ENCODE measurements around the gene UBXN10. TPM values are rescaled to one million over a fixed set of nuclear protein-coding genes. Genes with fewer than 3 reads are reported as not detected.

The UBXN10 gene
- total RNA-seq, 4 donors from 2014 or later = 0.32 to 2.1 (median 1.2) TPM

DNA sequence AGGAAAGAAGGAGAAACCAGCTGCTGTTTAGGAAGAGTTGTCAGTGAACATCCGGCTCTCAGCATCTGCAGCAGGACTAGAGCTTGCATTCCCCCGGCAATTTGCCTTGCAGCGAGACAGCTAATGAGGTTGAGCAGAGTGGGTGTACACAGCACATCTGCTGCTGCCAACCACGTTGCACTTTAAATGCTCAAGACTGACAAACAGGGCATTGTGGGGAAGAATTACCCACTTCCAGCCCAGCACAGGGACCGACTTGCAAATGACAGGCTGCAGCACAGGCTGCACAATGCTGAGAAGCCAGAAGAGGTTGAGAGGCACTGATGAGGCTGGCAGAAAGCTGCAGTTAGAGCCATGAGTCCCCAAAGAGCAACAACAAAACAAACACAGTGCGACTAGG, 48.0 kb downstream of the UBXN10 start:
- TF ChIP-seq, protein P1, sequence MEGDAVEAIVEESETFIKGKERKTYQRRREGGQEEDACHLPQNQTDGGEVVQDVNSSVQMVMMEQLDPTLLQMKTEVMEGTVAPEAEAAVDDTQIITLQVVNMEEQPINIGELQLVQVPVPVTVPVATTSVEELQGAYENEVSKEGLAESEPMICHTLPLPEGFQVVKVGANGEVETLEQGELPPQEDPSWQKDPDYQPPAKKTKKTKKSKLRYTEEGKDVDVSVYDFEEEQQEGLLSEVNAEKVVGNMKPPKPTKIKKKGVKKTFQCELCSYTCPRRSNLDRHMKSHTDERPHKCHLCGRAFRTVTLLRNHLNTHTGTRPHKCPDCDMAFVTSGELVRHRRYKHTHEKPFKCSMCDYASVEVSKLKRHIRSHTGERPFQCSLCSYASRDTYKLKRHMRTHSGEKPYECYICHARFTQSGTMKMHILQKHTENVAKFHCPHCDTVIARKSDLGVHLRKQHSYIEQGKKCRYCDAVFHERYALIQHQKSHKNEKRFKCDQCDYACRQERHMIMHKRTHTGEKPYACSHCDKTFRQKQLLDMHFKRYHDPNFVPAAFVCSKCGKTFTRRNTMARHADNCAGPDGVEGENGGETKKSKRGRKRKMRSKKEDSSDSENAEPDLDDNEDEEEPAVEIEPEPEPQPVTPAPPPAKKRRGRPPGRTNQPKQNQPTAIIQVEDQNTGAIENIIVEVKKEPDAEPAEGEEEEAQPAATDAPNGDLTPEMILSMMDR (IDR thresholded peaks at IDR 0.05) = no peak
- no peak for ATAC-seq (ENCODE audit: low FRiP score)
- DNase-seq (ENCODE audit: low spot score) = no peak

DNA sequence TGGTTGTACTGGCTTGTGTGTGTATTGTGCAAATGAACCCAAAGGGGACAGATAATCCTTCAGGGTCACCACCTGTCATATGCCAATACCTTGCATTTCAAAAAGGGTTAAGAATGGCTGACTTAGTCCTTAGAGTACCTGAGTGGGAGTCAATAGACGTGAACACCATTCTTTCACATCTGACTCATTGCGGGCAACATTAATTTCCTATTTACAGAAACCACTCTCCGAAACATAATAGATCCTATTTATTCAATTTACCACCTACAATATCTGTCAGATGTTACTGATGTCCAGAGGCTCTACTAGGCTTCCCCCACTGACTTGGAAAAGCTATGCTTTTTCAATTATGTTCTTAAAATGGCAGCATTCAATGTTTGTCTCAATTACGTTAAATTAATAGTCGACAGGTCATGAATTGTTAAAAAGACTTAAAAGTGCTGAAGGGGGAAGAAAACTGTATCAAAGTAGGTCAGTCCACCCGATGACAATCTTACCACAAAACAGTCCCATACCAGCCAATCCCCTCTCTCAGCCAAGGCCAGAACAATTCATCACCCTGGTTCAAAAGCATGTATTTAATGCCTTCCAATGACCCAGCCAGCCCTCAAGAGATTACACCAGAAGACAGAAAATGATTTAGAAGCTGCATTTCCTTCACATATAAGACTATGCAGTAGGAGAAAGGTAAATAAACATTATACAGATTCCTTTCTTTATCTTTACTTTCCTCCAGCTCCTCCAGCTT, 49.1 kb downstream of the UBXN10 start:
- no peak for DNase-seq (ENCODE audit: low spot score)
- TF ChIP-seq, protein P1 (IDR thresholded peaks at IDR 0.05) = no peak
- no peak for ATAC-seq (ENCODE audit: low FRiP score)

DNA sequence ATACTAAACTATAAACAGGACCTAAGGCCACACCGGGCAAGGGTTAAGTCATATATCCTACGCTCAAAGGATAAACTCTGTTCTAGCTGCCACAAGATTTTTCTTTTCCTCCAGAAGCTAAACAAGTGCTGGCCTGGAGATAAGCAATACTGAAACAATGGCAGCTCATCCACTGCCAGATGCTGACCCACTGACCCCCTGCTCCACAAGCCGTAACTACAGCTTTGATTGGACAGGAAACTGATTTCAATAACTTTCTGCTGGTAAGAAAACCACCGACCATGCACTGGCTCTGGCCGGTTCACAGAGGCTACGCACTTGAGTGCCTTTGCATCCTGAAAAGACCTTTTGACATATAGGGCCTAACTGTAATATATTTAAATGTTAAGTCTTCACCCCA, 51.8 kb downstream of the UBXN10 start:
- ATAC-seq (ENCODE audit: low FRiP score) (no peak), DNase-seq (ENCODE audit: low spot score) (no peak)
- TF ChIP-seq, protein P1 (IDR thresholded peaks at IDR 0.05) = no peak

DNA sequence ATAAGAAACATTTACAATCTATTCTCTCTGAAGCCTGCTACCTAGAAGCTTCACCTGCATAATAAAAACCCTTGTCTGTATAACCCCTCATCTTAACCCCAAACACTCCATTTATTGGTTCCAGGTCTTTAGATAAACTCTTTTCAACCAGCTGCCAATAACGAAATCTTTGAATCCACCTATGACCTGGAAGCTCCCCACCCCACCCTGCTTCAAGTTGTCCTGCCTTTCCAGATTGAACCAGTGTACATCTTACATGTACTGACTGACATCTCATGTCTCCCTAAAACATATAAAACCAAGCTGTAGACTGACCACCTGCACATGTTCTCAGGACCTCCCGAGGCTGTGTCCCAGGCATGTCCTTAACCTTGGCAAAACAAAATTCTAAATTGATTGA, 54.1 kb downstream of the UBXN10 start:
- TF ChIP-seq, protein P1 (IDR thresholded peaks at IDR 0.05) = no peak
- no peak for ATAC-seq (ENCODE audit: low FRiP score)
- no peak for DNase-seq (ENCODE audit: low spot score)

DNA sequence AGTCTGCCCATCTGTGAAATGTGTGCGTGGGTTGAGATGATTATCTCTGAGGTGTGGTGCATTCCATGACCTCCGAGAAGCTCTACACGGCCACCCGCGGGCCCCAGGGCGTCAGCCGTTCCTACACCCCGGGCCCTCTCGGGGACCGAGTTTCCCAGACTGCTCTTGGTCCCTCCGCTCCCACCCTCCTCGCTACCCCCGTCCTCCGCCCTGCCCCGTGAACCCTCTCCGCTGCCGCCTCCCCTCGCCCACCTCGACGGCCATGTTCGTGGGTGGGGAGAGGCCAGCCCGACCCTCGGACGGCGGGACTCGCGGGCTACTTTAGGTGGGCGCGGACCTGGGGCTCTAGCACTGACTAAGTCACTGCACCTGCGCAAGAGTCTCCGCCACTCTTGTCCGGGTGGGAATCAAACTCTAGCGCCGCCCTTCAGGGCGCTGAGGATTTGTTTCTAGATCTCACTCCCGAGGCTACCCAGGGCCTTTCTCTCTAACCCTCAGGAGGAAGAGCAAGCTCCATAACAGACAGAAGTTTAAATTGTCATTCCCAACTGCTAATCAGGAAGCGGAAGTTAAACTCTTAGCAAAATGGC, 57.1 kb downstream of the UBXN10 start:
- ATAC-seq (ENCODE audit: low FRiP score) = no peak
- TF ChIP-seq, protein P1 (IDR thresholded peaks at IDR 0.05) = no peak
- no peak for DNase-seq (ENCODE audit: low spot score)

Other genes with a start within 250 kb of the UBXN10 start
- gene PLA2G2A, start 206.5 kb upstream of the UBXN10 start, total RNA-seq = 100 to 1,000 TPM; 196 to 718 (median 477) TPM
- 10 to 100 TPM in 1 of 4 donors, 1 to 10 TPM in 2, under 1 TPM in 1; 0.60 to 14.5 (median 3.0) TPM for gene PLA2G5, start 115.9 kb upstream of the UBXN10 start, total RNA-seq
- not detected for gene PLA2G2D, start 66.6 kb upstream of the UBXN10 start, total RNA-seq
- not detected for gene PLA2G2F, start 46.8 kb upstream of the UBXN10 start, total RNA-seq
- not detected for gene PLA2G2C, start 422 bp downstream of the UBXN10 start, total RNA-seq
- not detected for gene VWA5B1, start 104.8 kb downstream of the UBXN10 start, total RNA-seq